T-cell (primary cell): ENCODE results near the gene C12orf43. TPM values are rescaled to one million over a fixed set of nuclear protein-coding genes. Genes with fewer than 3 reads are reported as not detected.
A peak's percentile ranks its signal among the peaks of the same experiment; 100 is the strongest.

Source experiments
- ATAC-seq, 4 experiments: fragments of 200-7000 bp in 3 of 4; fragments of 150-1000 bp in 1 of 4; cut with Tn5 transposase; replicated peaks in 1 of 4; 1 replicate in 3 of 4; 2 replicates in 1 of 4; pipeline ENCODE4 v1.10.0; 2021; ENCODE audit warnings: moderate library complexity in 3 of 4, mild to moderate bottlenecking in 2 of 4, moderate number of reproducible peaks in 1 of 4
- CTCF ChIA-PET, 2 donors: fragments of 300-600 bp; sonication (Branson Sonifier 250); formaldehyde crosslinking; loops; one replicate each; lab custom pipeline; 2022; ENCODE audit warnings: antibody characterized with exemption in 2 of 2; lab: Charles Lee
- POLR2A ChIA-PET, 2 donors: fragments of 300-600 bp; sonication (Branson Sonifier 250); formaldehyde crosslinking; loops; one replicate each; lab custom pipeline; 2022; ENCODE audit warnings: antibody characterized with exemption in 2 of 2; lab: Charles Lee
- DNase-seq, 35 experiments: peaks; one replicate each; pipeline versions ENCODE4 v3.0.0 to v3.0.0-alpha.2; 2013 to 2023
- H3K27ac ChIP-seq: one replicate; pipeline ENCODE4 v1.5.1; 2013; ENCODE audit warnings: low read length
- H3K27me3 ChIP-seq, 2 experiments: replicated peaks in 1 of 2; 1 replicate in 1 of 2; 2 replicates in 1 of 2; pipeline versions ENCODE4 v1.6.1 to v1.7.0; 2013; ENCODE audit warnings: low read length in 1 of 2, mixed read lengths in 1 of 2; ENCODE audit not compliant: control insufficient read depth in 2 of 2, insufficient read depth in 2 of 2; ENCODE audit errors: extremely low read depth in 1 of 2
- H3K36me3 ChIP-seq, 2 donors: 1 replicate in 1 of 2; 2 replicates in 1 of 2; pipeline versions ENCODE4 v1.6.1 to v1.7.0; 2013; ENCODE audit warnings: low read length in 1 of 2; ENCODE audit not compliant: control insufficient read depth in 2 of 2, insufficient read depth in 1 of 2; ENCODE audit errors: extremely low read depth in 1 of 2
- H3K4me1 ChIP-seq, 2 experiments: 1 replicate in 1 of 2; 2 replicates in 1 of 2; pipeline versions ENCODE4 v1.6.1 to v1.7.0; 2013; ENCODE audit warnings: low read length in 2 of 2, mixed read lengths in 1 of 2; ENCODE audit not compliant: insufficient read depth in 2 of 2, control insufficient read depth in 1 of 2; ENCODE audit errors: extremely low read depth in 1 of 2
- H3K4me3 ChIP-seq, 2 donors: 1 replicate in 1 of 2; 2 replicates in 1 of 2; pipeline versions ENCODE4 v1.5.1 to v1.7.0; 2013; ENCODE audit warnings: mild to moderate bottlenecking in 2 of 2, low read length in 1 of 2, moderate library complexity in 1 of 2; ENCODE audit not compliant: control insufficient read depth in 1 of 2; ENCODE audit errors: extremely low read depth in 1 of 2
- H3K9me3 ChIP-seq: 2 replicates; pipeline ENCODE4 v1.7.0; 2013
- H3K27ac Mint-ChIP-seq, 2 donors: one replicate each; pipeline ENCODE4 v1.8.0; 2020 to 2021; ENCODE audit warnings: mild to moderate bottlenecking in 2 of 2, mixed read lengths in 2 of 2
- H3K27me3 Mint-ChIP-seq, 2 donors: one replicate each; pipeline ENCODE4 v1.8.0; 2021 to 2022; ENCODE audit warnings: mixed read lengths in 2 of 2
- H3K36me3 Mint-ChIP-seq: one replicate; pipeline ENCODE4 v1.8.0; 2021; ENCODE audit warnings: mixed read lengths
- H3K4me1 Mint-ChIP-seq, 3 donors: one replicate each; pipeline ENCODE4 v1.8.0; 2020 to 2022; ENCODE audit warnings: mixed read lengths in 3 of 3, mild to moderate bottlenecking in 1 of 3
- H3K4me3 Mint-ChIP-seq, 3 donors: one replicate each; pipeline ENCODE4 v1.8.0; 2020 to 2022; ENCODE audit warnings: mild to moderate bottlenecking in 3 of 3, mixed read lengths in 3 of 3, moderate library complexity in 3 of 3
- H3K9me3 Mint-ChIP-seq, 3 donors: one replicate each; pipeline ENCODE4 v1.8.0; 2020 to 2022; ENCODE audit warnings: mixed read lengths in 3 of 3
- WGBS: methylation state at CpG from one replicate; pipeline ENCODE4 v1.1.5; 2013; ENCODE audit warnings: missing lambda C conversion rate; ENCODE audit not compliant: insufficient coverage; 5-methylcytosine and 5-hydroxymethylcytosine counted together
- total RNA-seq, 35 experiments: library from RNA in 6 of 35; stranded (reverse) in 6 of 35; fragments of 120-200 nt in 1 of 35; gene quantifications; one replicate each; pipeline versions ENCODE4 v1.2.1 to v1.2.4 and lab custom pipeline; 2013 to 2026

Gene C12orf43
- total RNA-seq, 5 donors from 2014 or later (not counting 1 experiment from before 2014, with no cell fraction given): 15.5 to 19.4 (median 18.2) TPM

- Histone ChIP-seq H3K4me3 (peak overlapping the region; percentile 56 to 58), H3K27ac (peak overlapping the region; percentile 89), H3K9me3 (no peaks in the 10 kb centered on the region), H3K27me3 (no peaks in the 10 kb centered on the region), H3K4me1 (peaks cover 2 to 16% of the 10 kb centered on the region in 2 experiments), H3K36me3 (no peaks in the 10 kb centered on the region)
- 7% methylated on average over 8 of the region's 16 CpGs for WGBS
- H3K27me3 Mint-ChIP-seq: no peaks in the 10 kb centered on the region
- DNase-seq: peak; percentile 21 to 83 (median 59)
- H3K36me3 Mint-ChIP-seq: no peaks in the 10 kb centered on the region
- no peaks in the 10 kb centered on the region for H3K9me3 Mint-ChIP-seq
- H3K4me3 Mint-ChIP-seq: peak overlapping the region; percentile 81 to 87 (median 84)
- peaks cover 15 to 16% (median 16%) of the 10 kb centered on the region in 3 donors for H3K4me1 Mint-ChIP-seq
- peak; percentile 90 to 96 (median 94) for ATAC-seq
- ChIA-PET CTCF (interaction anchor here (0.6 to 1.4 kb wide), 28 partner anchors 12 to 860 kb away, joined by 3 to 15 read pairs (median 3); partner anchors contain the start of genes P2RX7 (in 1 of the 2) and RPLP0 (in 1 of the 2)), POLR2A (interaction anchor here in 1 of 2 donors (1.2 kb wide), 1 partner anchor 32 kb away, joined by 7 read pairs; no protein-coding TSS in a partner anchor)
- peak overlapping the region; percentile 96 to 98 for H3K27ac Mint-ChIP-seq
Measured at GRCh38 chr12:121060149-121061001, 44.1 kb upstream of the C12orf43 start.

- Histone ChIP-seq H3K4me3 (no peak overlapping the region), H3K27me3 (no peaks in the 10 kb centered on the region), H3K9me3 (no peaks in the 10 kb centered on the region), H3K4me1 (peaks cover 2 to 16% of the 10 kb centered on the region in 2 experiments), H3K36me3 (no peaks in the 10 kb centered on the region), H3K27ac (peak overlapping the region; percentile 89)
- Mint-ChIP-seq H3K36me3 (no peaks in the 10 kb centered on the region), H3K4me1 (peaks cover 12 to 13% (median 13%) of the 10 kb centered on the region in 3 donors), H3K27ac (peak overlapping the region; percentile 96 to 98), H3K4me3 (peak overlapping the region; percentile 81 to 87 (median 84)), H3K9me3 (no peaks in the 10 kb centered on the region), H3K27me3 (no peaks in the 10 kb centered on the region)
- DNase-seq: no peak
- ATAC-seq: no peak
- ChIA-PET POLR2A (interaction anchor here in 1 of 2 donors (0.7 to 1.2 kb wide), 2 partner anchors 33 to 373 kb away, joined by 5 to 7 read pairs; no protein-coding TSS in a partner anchor), CTCF (interaction anchor here (0.6 to 1.4 kb wide), 20 partner anchors 11 to 634 kb away, joined by 3 to 15 read pairs (median 3); partner anchors contain the start of gene P2RX7 (in 1 of the 2))
- WGBS: 83% methylated on average over 4 of the region's 10 CpGs
Measured at GRCh38 chr12:121059031-121059898, 43.0 kb upstream of the C12orf43 start.

- H3K9me3 Mint-ChIP-seq: no peaks in the 10 kb centered on the region
- WGBS: 85% methylated on average over 5 of the region's 9 CpGs
- no peak overlapping the region for H3K4me3 Mint-ChIP-seq
- Histone ChIP-seq H3K36me3 (no peaks in the 10 kb centered on the region), H3K4me1 (peaks cover 2 to 16% of the 10 kb centered on the region in 2 experiments), H3K27me3 (no peaks in the 10 kb centered on the region), H3K9me3 (no peaks in the 10 kb centered on the region), H3K27ac (no peak overlapping the region), H3K4me3 (no peak overlapping the region)
- no peak overlapping the region for H3K27ac Mint-ChIP-seq
- no peak for ATAC-seq
- no peaks in the 10 kb centered on the region for H3K27me3 Mint-ChIP-seq
- H3K4me1 Mint-ChIP-seq: peaks cover 12 to 13% (median 13%) of the 10 kb centered on the region in 3 donors
- CTCF ChIA-PET: interaction anchor here (0.6 to 1.0 kb wide), 2 partner anchors 13 to 172 kb away, joined by 4 to 5 read pairs; no protein-coding TSS in a partner anchor
- no peak for DNase-seq
- no peaks in the 10 kb centered on the region for H3K36me3 Mint-ChIP-seq
- POLR2A ChIA-PET: no interaction called here
Measured at GRCh38 chr12:121057794-121058193, 41.5 kb upstream of the C12orf43 start.

- WGBS: 89% methylated on average over 11 of the region's 11 CpGs
- ChIA-PET POLR2A (no interaction called here), CTCF (interaction anchor here in 1 of 2 donors (0.6 kb wide), 1 partner anchor 41 kb away, joined by 3 read pairs; no protein-coding TSS in a partner anchor)
- no peaks in the 10 kb centered on the region for H3K9me3 Mint-ChIP-seq
- DNase-seq (no peak), ATAC-seq (no peak)
- H3K27ac Mint-ChIP-seq: no peak overlapping the region
- H3K36me3 Mint-ChIP-seq: no peaks in the 10 kb centered on the region
- H3K27me3 ChIP-seq: no peaks in the 10 kb centered on the region
- H3K4me1 Mint-ChIP-seq: no peaks in the 10 kb centered on the region
- H3K4me3 ChIP-seq: no peak overlapping the region
- H3K9me3 ChIP-seq: no peaks in the 10 kb centered on the region
- no peaks in the 10 kb centered on the region for H3K4me1 ChIP-seq
- no peak overlapping the region for H3K4me3 Mint-ChIP-seq
- no peaks in the 10 kb centered on the region for H3K27me3 Mint-ChIP-seq
- no peaks in the 10 kb centered on the region for H3K36me3 ChIP-seq
- H3K27ac ChIP-seq: no peak overlapping the region
Measured at GRCh38 chr12:121053706-121054105, 37.4 kb upstream of the C12orf43 start.

- CTCF ChIA-PET: no interaction called here
- Histone ChIP-seq H3K27ac (no peak overlapping the region), H3K4me3 (no peak overlapping the region), H3K4me1 (peaks cover 0 to 4% of the 10 kb centered on the region in 2 experiments), H3K36me3 (no peaks in the 10 kb centered on the region), H3K27me3 (no peaks in the 10 kb centered on the region), H3K9me3 (no peaks in the 10 kb centered on the region)
- ATAC-seq (no peak), DNase-seq (no peak)
- Mint-ChIP-seq H3K4me1 (peaks cover 0 to 3% (median 0%) of the 10 kb centered on the region in 3 donors), H3K4me3 (no peak overlapping the region), H3K9me3 (no peaks in the 10 kb centered on the region), H3K27me3 (no peaks in the 10 kb centered on the region), H3K27ac (no peak overlapping the region), H3K36me3 (no peaks in the 10 kb centered on the region)
- no CpG with 5 or more reads among the region's 2 CpGs for WGBS
- POLR2A ChIA-PET: no interaction called here
Measured at GRCh38 chr12:121050725-121051124, 34.4 kb upstream of the C12orf43 start.
